GM15510 (cell line): ENCODE measurements around the gene OR2AT4.

ENCODE experiments used
- POLR2A ChIP-seq: IDR thresholded peaks from 3 replicates; pipeline ENCODE4 v1.6.1; 2011; ENCODE audit warnings: borderline replicate concordance; ENCODE audit not compliant: insufficient read length; ENCODE audit errors: extremely low read depth

Gene OR2AT4

GRCh38 chr11:75050516-75050915 is 46.2 kb downstream of the OR2AT4 start:
- no peak for TF ChIP-seq POLR2A

GRCh38 chr11:75047191-75047590 is 49.5 kb downstream of the OR2AT4 start:
- TF ChIP-seq POLR2A: no peak

GRCh38 chr11:75041263-75041662 is 55.4 kb downstream of the OR2AT4 start:
- no peak for TF ChIP-seq POLR2A

GRCh38 chr11:75040167-75040770 is 56.4 kb downstream of the OR2AT4 start:
- TF ChIP-seq POLR2A: no peak

GRCh38 chr11:75035911-75036565 is 60.6 kb downstream of the OR2AT4 start:
- TF ChIP-seq POLR2A: no peak

- no peak for TF ChIP-seq POLR2A
Observed at GRCh38 chr11:75035256-75035655, 61.4 kb downstream of the OR2AT4 start.

GRCh38 chr11:75033916-75034315 is 62.8 kb downstream of the OR2AT4 start:
- TF ChIP-seq POLR2A: no peak

- TF ChIP-seq POLR2A: no peak
Observed at GRCh38 chr11:75032550-75032935, 64.1 kb downstream of the OR2AT4 start.

- TF ChIP-seq POLR2A: no peak
Observed at GRCh38 chr11:75031771-75032549, 64.7 kb downstream of the OR2AT4 start.
